ENCODE results near the gene SLC7A11. TPM values are rescaled to one million over a fixed set of nuclear protein-coding genes. Genes with fewer than 3 reads are reported as not detected.

Gene SLC7A11
- total and polyA plus RNA-seq, 2 of the 4 experiments (the other 2 are of a cell fraction), result 8.3 to 24.7 TPM

DNA sequence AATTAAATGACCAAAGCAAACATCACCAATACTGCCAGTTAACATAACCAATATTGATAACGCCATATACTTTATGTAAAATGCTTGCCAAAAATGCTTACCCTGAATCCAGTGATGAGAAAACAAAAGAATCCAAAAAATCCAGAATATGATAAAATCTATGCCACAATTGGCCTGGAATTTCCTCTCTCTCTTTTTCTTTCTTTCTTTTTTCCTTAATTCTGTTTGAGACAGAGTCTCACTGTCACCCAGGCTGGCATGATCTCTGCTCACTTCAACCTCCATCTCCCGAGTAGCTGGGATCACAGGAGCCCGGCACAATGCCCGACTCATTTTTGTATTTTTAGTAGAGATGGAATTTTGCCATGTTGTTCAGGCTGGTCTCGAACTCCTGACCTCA is 9.8 kb upstream of the SLC7A11 start:
- no peak overlapping the region for H2AFZ ChIP-seq (replicated peaks; ENCODE audit: low read length, poor library complexity)
- no TSS peak for BruUV-seq (replicated peaks)

More for the DNA sequence above, 9.8 kb upstream of the SLC7A11 start:
- Histone ChIP-seq H3K9me3 (ENCODE audit: control insufficient read depth, insufficient read depth, low read length) (no peaks in the 10 kb centered on the region), H3K36me3 (ENCODE audit: control insufficient read depth, insufficient read depth, low read length) (no peaks in the 10 kb centered on the region), H3K14ac (replicated peaks; ENCODE audit: low read depth, low read length) (no peak overlapping the region), H3K9me1 (ENCODE audit: insufficient read depth, low read length) (no peaks in the 10 kb centered on the region), H2AK5ac (ENCODE audit: low read depth, low read length) (no peak overlapping the region; the same call in 1 of the 2 replicates), H3K4me3 (ENCODE audit: insufficient read depth, low read depth, low read length) (no peak overlapping the region), H4K8ac (ENCODE audit: low read depth in 2 of 2, low read length in 2 of 2) (0 out of 4 replicates have a peak overlapping the region, but pooled peaks of 1 of the 2 experiments have one; percentile 42), H2BK20ac (ENCODE audit: low read depth, low read length) (peak overlapping the region; percentile 66; the same call in 1 of the 2 replicates), H2BK120ac (ENCODE audit: low read depth, low read length) (peak overlapping the region; percentile 63), H2BK15ac (ENCODE audit: low read depth, low read length) (peak overlapping the region; percentile 16; the same call in 1 of the 3 replicates), H4K20me1 (ENCODE audit: insufficient read depth, low read length) (no peaks in the 10 kb centered on the region), H3K4me1 (ENCODE audit: control insufficient read depth, insufficient read depth, low read length) (no peaks in the 10 kb centered on the region), H3K18ac (ENCODE audit: low read depth, low read length) (no peak overlapping the region), H3K27ac (ENCODE audit: insufficient read depth, low read length) (no peak overlapping the region), H3K4me2 (ENCODE audit: low read depth, low read length) (no peak overlapping the region), H3K27me3 (ENCODE audit: control insufficient read depth, insufficient read depth, low read length) (no peaks in the 10 kb centered on the region), H3K9ac (ENCODE audit: low read depth, low read length) (no peak overlapping the region), H3K56ac (ENCODE audit: extremely low read depth, insufficient read depth, low read length) (no peak overlapping the region), H3K23ac (ENCODE audit: low read depth, low read length) (no peak overlapping the region), H4K5ac (ENCODE audit: low read depth, low read length) (no peak overlapping the region), H2AK9ac (replicated peaks; ENCODE audit: low read depth, low read length, poor library complexity) (no peak overlapping the region), H3K4ac (ENCODE audit: low read depth, low read length) (peak overlapping the region; percentile 64; the same call in 1 of the 2 replicates), H2BK5ac (ENCODE audit: low read depth, low read length, poor library complexity, severe bottlenecking) (no peak overlapping the region), H3K79me1 (ENCODE audit: low read depth in 1 of 2, low read length in 2 of 2) (no peaks in the 10 kb centered on the region), H4K91ac (ENCODE audit: insufficient read depth, low read depth, low read length) (no peak overlapping the region)
- CTCF ChIA-PET, result no interaction called here
- TF ChIP-seq USF2 (IDR thresholded peaks at IDR 0.05; ENCODE audit: low read depth, low read length) (no peak), CHD1 (IDR thresholded peaks at IDR 0.05; ENCODE audit: low read depth, low read length) (no peak), RFX5 (IDR thresholded peaks at IDR 0.05; ENCODE audit: low read depth, low read length) (no peak), BHLHE40 (IDR thresholded peaks at IDR 0.05; ENCODE audit: low read depth, low read length) (no peak), MAFK (IDR thresholded peaks at IDR 0.05; ENCODE audit: low read depth, low read length) (no peak), POLR2A (IDR thresholded peaks at IDR 0.05; ENCODE audit: low read depth, low read length) (no peak), CTCF (conservative IDR thresholded peaks at IDR 0.05; ENCODE audit: low read depth, low read length) (no peak), CEBPB (IDR thresholded peaks at IDR 0.05; ENCODE audit: low read depth, low read length) (no peak), NFE2L2 (IDR thresholded peaks at IDR 0.05; ENCODE audit: low read depth, low read length) (no peak)
- DNase-seq, result no peak
- in situ Hi-C loops (cut with MboI; ENCODE audit: low sequenced_read_pairs) (no loop called here), intact Hi-C loops (cut with micrococcal nuclease) (no loop called here), dilution Hi-C loops (cut with HindIII; ENCODE audit: low sequenced_read_pairs, unreplicated experiment) (no loop called here)
- no peak for ATAC-seq (ENCODE audit: low read depth)
- POLR2A ChIA-PET (ENCODE audit: unreplicated experiment), result no interaction called here
- WGBS, 2 experiments (ENCODE audit: extremely low coverage in 2 of 2, insufficient read length in 1 of 2), result 80% methylated on average over 1 of the region's 5 CpGs; no CpG with 5 or more reads in 1 of the 2 experiments

Data from IMR-90 (cell line).